Stimulated activated CD8-positive, alpha-beta memory T cell treated with anti-CD3 and anti-CD28 coated beads, Interleukin-4, amount 100 ng/mL, for 1 hour (primary cell): Measurements from ENCODE around the gene SLC12A8.

ENCODE experiments used
- DNase-seq, 2 donors: peaks; one replicate each; pipeline ENCODE4 v3.0.0-alpha.2; 2020; ENCODE audit warnings: low read depth in 2 of 2, low spot score in 1 of 2

Gene SLC12A8

GRCh38 chr3:125033616-125034015, 178.9 kb downstream of the SLC12A8 start:
- DNase-seq, result no peak

GRCh38 chr3:125033135-125033534, 179.4 kb downstream of the SLC12A8 start:
- no peak for DNase-seq

- no peak for DNase-seq
Measured at GRCh38 chr3:125032683-125033082, 179.9 kb downstream of the SLC12A8 start.
